ENCODE results near the gene ORC4. TPM values are rescaled to one million over a fixed set of nuclear protein-coding genes. Genes with fewer than 3 reads are reported as not detected.
"Not testable (repeated sequence)": the region's sequence is repeated elsewhere in the genome, so short reads cannot be mapped to it uniquely, and the experiment has no call there.

The ORC4 gene
- total and polyA plus RNA-seq, 8 donors = 4.9 to 86.1 (median 9.6) TPM

GRCh38 chr2:147999126-147999525 is 21.4 kb downstream of the ORC4 start:
- peaks cover 0 to 13% (median 6%) of the 10 kb centered on the region in 4 donors for H3K4me1 ChIP-seq
- H3K4me3 ChIP-seq = no peak overlapping the region
- TF ChIP-seq POLR2AphosphoS5 (IDR thresholded peaks at IDR 0.05) = no peak
- TF ChIP-seq CTCF (IDR thresholded peaks at IDR 0.05) = no peak
- no peak for TF ChIP-seq POLR2A (IDR thresholded peaks at IDR 0.05)
- TF ChIP-seq EP300 (IDR thresholded peaks at IDR 0.05) = no peak
- H3K36me3 ChIP-seq = peaks cover 0 to 8% (median 7%) of the 10 kb centered on the region in 4 donors
- no peaks in the 10 kb centered on the region for H3K27me3 ChIP-seq
- WGBS, 5 donors = 45 to 71% (median 53%) methylated on average over 2 of the region's 2 CpGs
- DNase-seq = no peak
- intact Hi-C loops (cut with DNase I; ENCODE audit: low total_unique reads) = no loop called here
- H3K9me3 ChIP-seq = peaks cover 0 to 14% (median 0%) of the 10 kb centered on the region in 4 donors
- no peak overlapping the region for H3K27ac ChIP-seq

GRCh38 chr2:147998203-147998602 is 22.3 kb downstream of the ORC4 start:
- no peak overlapping the region for H3K4me3 ChIP-seq
- intact Hi-C loops (cut with DNase I; ENCODE audit: low total_unique reads) = no loop called here
- H3K27ac ChIP-seq = no peak overlapping the region
- WGBS, 5 donors = 72 to 82% (median 79%) methylated on average over 4 of the region's 4 CpGs
- peaks cover 0 to 14% (median 0%) of the 10 kb centered on the region in 4 donors for H3K9me3 ChIP-seq
- peaks cover 0 to 15% (median 6%) of the 10 kb centered on the region in 4 donors for H3K4me1 ChIP-seq
- peaks cover 0 to 8% (median 7%) of the 10 kb centered on the region in 4 donors for H3K36me3 ChIP-seq
- DNase-seq = no peak
- TF ChIP-seq POLR2AphosphoS5 (IDR thresholded peaks at IDR 0.05) (no peak), EP300 (IDR thresholded peaks at IDR 0.05) (no peak)
- no peaks in the 10 kb centered on the region for H3K27me3 ChIP-seq

GRCh38 chr2:147996828-147997227 is 23.7 kb downstream of the ORC4 start:
- intact Hi-C loops (cut with DNase I; ENCODE audit: low total_unique reads) = no loop called here
- no peak overlapping the region for H3K27ac ChIP-seq
- no peak for DNase-seq
- no peaks in the 10 kb centered on the region for H3K27me3 ChIP-seq
- H3K9me3 ChIP-seq = peaks cover 0 to 7% (median 0%) of the 10 kb centered on the region in 4 donors
- H3K4me1 ChIP-seq = peaks cover 0 to 22% (median 6%) of the 10 kb centered on the region in 4 donors
- TF ChIP-seq EP300 (IDR thresholded peaks at IDR 0.05) = no peak
- TF ChIP-seq POLR2AphosphoS5 (IDR thresholded peaks at IDR 0.05) = no peak
- no peak for TF ChIP-seq CTCF (IDR thresholded peaks at IDR 0.05)
- no peak for TF ChIP-seq POLR2A (IDR thresholded peaks at IDR 0.05)
- peaks cover 0 to 8% (median 7%) of the 10 kb centered on the region in 4 donors for H3K36me3 ChIP-seq
- no peak overlapping the region for H3K4me3 ChIP-seq

GRCh38 chr2:147994965-147995364 is 25.6 kb downstream of the ORC4 start:
- H3K9me3 ChIP-seq; H3K27me3 ChIP-seq; H3K27ac ChIP-seq; H3K4me3 ChIP-seq; H3K36me3 ChIP-seq; DNase-seq; intact Hi-C loops (cut with DNase I; ENCODE audit: low total_unique reads): not testable (repeated sequence)
- 95 to 98% (median 98%) methylated on average over 7 of the region's 7 CpGs for WGBS, 5 donors
- peaks cover 3 to 30% (median 13%) of the 10 kb centered on the region in 4 donors for H3K4me1 ChIP-seq

- Histone ChIP-seq H3K27ac (no peak overlapping the region), H3K4me1 (peaks cover 3 to 30% (median 8%) of the 10 kb centered on the region in 4 donors), H3K27me3 (no peaks in the 10 kb centered on the region), H3K9me3 (no peaks in the 10 kb centered on the region), H3K36me3 (peaks cover 0 to under 1% (median 0%) of the 10 kb centered on the region in 4 donors), H3K4me3 (no peak overlapping the region)
- DNase-seq = peak in 1 of 2 donors; percentile 63
- intact Hi-C loops (cut with DNase I; ENCODE audit: low total_unique reads) = no loop called here
- WGBS, 5 donors = 41 to 62% (median 52%) methylated on average over 4 of the region's 4 CpGs
- TF ChIP-seq EP300 (IDR thresholded peaks at IDR 0.05) (no peak), CTCF (IDR thresholded peaks at IDR 0.05) (peak in 3 of 7 experiments; percentile 24 to 43 (median 39))
These were observed 30.6 kb downstream of the ORC4 start for GRCh38 chr2:147989809-147990403.

Measured in stomach (tissue), 9 donors.